8988T (cell line): ENCODE data around the gene MTHFD1L.

Source experiments
- DNase-seq: peaks from one replicate; pipeline ENCODE4 v3.0.0; 2011

The MTHFD1L gene

GRCh38 chr6:151131324-151132007 lies 266.0 kb downstream of the MTHFD1L start:
- DNase-seq = no peak

- no peak for DNase-seq
Observed at GRCh38 chr6:151136141-151136755, 270.7 kb downstream of the MTHFD1L start.

GRCh38 chr6:151137542-151137941 lies 272.0 kb downstream of the MTHFD1L start:
- DNase-seq = no peak

GRCh38 chr6:151139524-151139923 lies 274.0 kb downstream of the MTHFD1L start:
- no peak for DNase-seq

DNA sequence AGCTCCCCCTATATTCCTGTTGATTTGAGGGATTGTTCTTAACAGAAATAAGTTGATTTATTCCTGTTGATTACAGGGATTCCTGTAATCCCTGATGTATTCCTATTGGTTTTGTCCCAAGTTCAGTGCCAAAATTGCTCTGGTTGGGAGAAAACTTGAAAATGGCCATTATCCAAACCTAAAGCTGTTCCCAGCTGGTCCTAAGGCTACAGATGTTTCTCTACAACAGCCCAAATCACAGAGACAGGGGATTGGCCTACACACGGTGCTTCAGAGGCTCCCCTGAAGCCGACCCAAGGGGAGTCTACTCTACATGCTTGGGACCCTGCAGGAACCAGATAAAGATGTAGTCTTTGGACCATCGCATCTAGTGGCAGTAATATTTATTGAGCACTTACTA lies 275.3 kb downstream of the MTHFD1L start:
- DNase-seq = no peak

GRCh38 chr6:151141685-151142084 lies 276.2 kb downstream of the MTHFD1L start:
- DNase-seq = no peak

- DNase-seq = no peak
Observed at GRCh38 chr6:151142676-151143075, 277.2 kb downstream of the MTHFD1L start.

- DNase-seq = no peak
Observed at GRCh38 chr6:151143337-151143736, 277.8 kb downstream of the MTHFD1L start.

- no peak for DNase-seq
Observed at GRCh38 chr6:151143806-151144205, 278.3 kb downstream of the MTHFD1L start.

GRCh38 chr6:151147118-151147832 lies 281.8 kb downstream of the MTHFD1L start:
- no peak for DNase-seq

DNA sequence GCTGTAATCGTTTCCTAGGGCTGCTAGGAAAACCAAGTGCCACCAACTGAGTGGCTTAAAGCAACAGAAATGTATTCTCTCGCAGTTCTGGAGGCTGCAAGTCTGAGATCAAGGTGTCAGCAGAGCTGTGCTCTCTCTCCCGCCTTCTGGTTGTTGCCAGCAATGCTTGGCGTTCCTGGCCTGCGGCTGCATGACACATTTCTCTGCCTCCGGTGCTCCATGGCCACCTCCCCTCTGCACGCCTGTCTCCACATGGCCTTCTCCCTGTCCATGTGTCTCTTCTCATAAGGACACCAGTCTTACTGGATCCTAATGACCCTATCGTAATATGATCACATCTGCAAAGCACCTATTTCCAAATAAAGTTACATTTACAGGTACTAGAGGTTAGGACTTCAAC lies 282.6 kb downstream of the MTHFD1L start:
- no peak for DNase-seq

DNA sequence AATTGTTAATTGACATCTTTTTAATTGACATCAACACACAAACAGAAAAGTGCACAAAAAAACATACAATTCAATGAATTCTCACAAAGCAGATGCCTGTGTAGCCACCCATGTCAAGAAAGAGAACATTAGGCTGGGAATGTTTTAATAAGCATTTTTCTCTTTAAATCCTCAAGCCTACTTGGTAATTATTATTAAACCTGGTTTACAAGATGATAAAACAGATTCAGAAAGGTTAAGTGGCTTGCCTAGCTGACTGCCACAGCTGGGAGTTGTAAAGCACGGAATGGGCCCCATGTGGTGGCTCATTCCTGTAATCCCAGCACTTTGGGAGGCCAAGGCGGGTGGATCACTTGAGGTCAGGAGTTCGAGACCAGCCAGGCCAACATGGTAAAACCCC lies 284.3 kb downstream of the MTHFD1L start:
- DNase-seq = no peak
